Small intestine (tissue), 7 donors: ENCODE measurements around the gene TUBGCP2. TPM values are rescaled to one million over a fixed set of nuclear protein-coding genes. Genes with fewer than 3 reads are reported as not detected.

Experiments
- DNase-seq, 2 donors: peaks; one replicate each; pipeline versions ENCODE4 v3.0.0 to v3.0.0-alpha.2; 2013
- FAIRE-seq: peaks from 2 replicates; lab custom pipeline; 2012; peaks lifted over from hg19 to GRCh38; lab: Jason Lieb, UNC
- H3K27ac ChIP-seq, 3 donors: one replicate each; pipeline ENCODE4 v1.5.1; 2013; ENCODE audit warnings: low read length in 2 of 3, mild to moderate bottlenecking in 2 of 3, control low read depth in 1 of 3, inconsistent platforms in 1 of 3, low read depth in 1 of 3, moderate library complexity in 1 of 3
- H3K27me3 ChIP-seq, 3 donors: one replicate each; pipeline ENCODE4 v1.6.1; 2013; ENCODE audit warnings: low read length in 3 of 3, inconsistent platforms in 1 of 3; ENCODE audit not compliant: control insufficient read depth in 3 of 3, insufficient read depth in 3 of 3
- H3K36me3 ChIP-seq, 3 donors: one replicate each; pipeline ENCODE4 v1.6.1; 2013; ENCODE audit warnings: low read length in 3 of 3, inconsistent platforms in 1 of 3, low read depth in 1 of 3, mild to moderate bottlenecking in 1 of 3, moderate library complexity in 1 of 3; ENCODE audit not compliant: control insufficient read depth in 3 of 3, insufficient read depth in 2 of 3
- H3K4me1 ChIP-seq, 3 donors: one replicate each; pipeline ENCODE4 v1.6.1; 2013; ENCODE audit warnings: low read length in 2 of 3, inconsistent platforms in 1 of 3, low read depth in 1 of 3, mild to moderate bottlenecking in 1 of 3, moderate library complexity in 1 of 3; ENCODE audit not compliant: control insufficient read depth in 3 of 3, insufficient read depth in 2 of 3
- H3K4me3 ChIP-seq, 3 donors: one replicate each; pipeline ENCODE4 v1.5.1; 2013; ENCODE audit warnings: low read length in 3 of 3, control low read depth in 1 of 3, inconsistent platforms in 1 of 3, low read depth in 1 of 3, mild to moderate bottlenecking in 1 of 3, moderate library complexity in 1 of 3
- H3K9me3 ChIP-seq, 2 donors: one replicate each; pipeline ENCODE4 v1.6.1; 2013; ENCODE audit warnings: low read depth in 1 of 2, low read length in 1 of 2; ENCODE audit not compliant: control insufficient read depth in 2 of 2, insufficient read depth in 1 of 2
- WGBS, 3 donors: extraction: QIAGEN DNeasy Blood & Tissue Kit; methylation state at CpG; one replicate each; pipeline ENCODE4 v1.1.7; 2013; 5-methylcytosine and 5-hydroxymethylcytosine counted together
- polyA plus RNA-seq, 4 donors: library from polyadenylated mRNA; stranded (reverse) in 3 of 4; unstranded in 1 of 4; fragments of 200-250 nt in 3 of 4; fragments of 120-200 nt in 1 of 4; gene quantifications; one replicate each; pipeline versions ENCODE4 v1.2.1 to v1.2.3, GENCODE V29; 2013
- donor health status: healthy with polysubstance abuse.
- donor health status: control.
- donor health status: control.
- donor health status: Bipolar disorder and iron deficiency.
- donor health status: healthy.

Gene TUBGCP2
- polyA plus RNA-seq, 4 donors: 43.1 to 173 (median 88.4) TPM

DNA sequence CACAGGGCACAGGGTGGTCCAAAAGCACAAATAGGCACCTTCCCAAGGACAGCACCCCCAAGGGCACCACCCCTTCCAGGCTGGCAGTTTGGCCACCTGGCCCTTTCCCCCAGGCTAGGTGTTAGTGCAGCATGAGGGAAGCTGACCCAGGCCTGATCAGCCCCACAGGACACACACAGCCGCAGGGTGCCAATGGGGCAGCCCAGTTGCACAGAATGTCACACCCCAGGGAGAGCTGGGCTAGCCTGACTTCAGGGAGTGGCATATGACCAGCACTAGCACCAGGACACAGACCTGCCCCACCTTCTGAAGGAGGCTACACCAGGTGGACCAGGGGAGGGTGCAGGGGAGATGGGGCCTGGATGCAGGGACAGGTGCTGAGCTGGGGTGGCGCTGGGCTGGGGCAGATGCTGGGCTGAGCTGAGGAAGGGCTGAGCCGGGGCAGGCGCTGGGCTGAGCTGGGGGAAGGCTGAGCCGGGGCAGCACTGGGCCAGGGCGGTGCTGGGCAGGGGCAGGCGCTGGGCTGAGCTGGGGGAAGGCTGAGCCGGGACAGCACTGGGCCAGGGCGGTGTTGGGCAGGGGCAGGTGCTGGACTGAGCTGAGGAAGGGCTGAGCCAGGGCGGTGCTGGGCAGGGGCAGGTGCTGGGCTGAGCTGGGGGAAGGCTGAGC, 28.1 kb downstream of the TUBGCP2 start:
- no peak for DNase-seq
- Histone ChIP-seq H3K9me3 (no peaks in the 10 kb centered on the region), H3K36me3 (peaks cover 24 to 71% (median 35%) of the 10 kb centered on the region in 3 donors), H3K27ac (no peak overlapping the region), H3K4me1 (peaks cover 0 to 23% (median 2%) of the 10 kb centered on the region in 3 donors), H3K4me3 (no peak overlapping the region), H3K27me3 (peaks cover 0 to 9% (median 2%) of the 10 kb centered on the region in 3 donors)
- WGBS, 3 donors: 92 to 96% (median 95%) methylated on average over 10 of the region's 10 CpGs
- FAIRE-seq: no peak

- DNase-seq (no peak), FAIRE-seq (no peak)
- Histone ChIP-seq H3K4me1 (peaks cover 0 to 33% (median 2%) of the 10 kb centered on the region in 3 donors), H3K36me3 (peaks cover 15 to 62% (median 30%) of the 10 kb centered on the region in 3 donors), H3K27ac (peak overlapping the region in 2 of 3 donors; percentile 63 to 84), H3K4me3 (no peak overlapping the region), H3K27me3 (peaks cover 0 to 17% (median 3%) of the 10 kb centered on the region in 3 donors), H3K9me3 (no peaks in the 10 kb centered on the region)
- 79 to 88% (median 82%) methylated on average over 24 of the region's 24 CpGs for WGBS, 3 donors
Observed at GRCh38 chr10:133279326-133280226, 29.1 kb downstream of the TUBGCP2 start.

GRCh38 chr10:133278577-133279265, 30.0 kb downstream of the TUBGCP2 start:
- 55 to 61% (median 55%) methylated on average over 19 of the region's 19 CpGs for WGBS, 3 donors
- Histone ChIP-seq H3K27ac (peak overlapping the region; percentile 63 to 84 (median 72)), H3K4me3 (peak overlapping the region in 1 of 3 donors; percentile 8), H3K9me3 (no peaks in the 10 kb centered on the region), H3K36me3 (peaks cover 15 to 53% (median 23%) of the 10 kb centered on the region in 3 donors), H3K4me1 (peaks cover 0 to 34% (median 2%) of the 10 kb centered on the region in 3 donors), H3K27me3 (peaks cover 0 to 17% (median 4%) of the 10 kb centered on the region in 3 donors)
- peak; percentile 53 to 68 for DNase-seq
- FAIRE-seq: no peak

DNA sequence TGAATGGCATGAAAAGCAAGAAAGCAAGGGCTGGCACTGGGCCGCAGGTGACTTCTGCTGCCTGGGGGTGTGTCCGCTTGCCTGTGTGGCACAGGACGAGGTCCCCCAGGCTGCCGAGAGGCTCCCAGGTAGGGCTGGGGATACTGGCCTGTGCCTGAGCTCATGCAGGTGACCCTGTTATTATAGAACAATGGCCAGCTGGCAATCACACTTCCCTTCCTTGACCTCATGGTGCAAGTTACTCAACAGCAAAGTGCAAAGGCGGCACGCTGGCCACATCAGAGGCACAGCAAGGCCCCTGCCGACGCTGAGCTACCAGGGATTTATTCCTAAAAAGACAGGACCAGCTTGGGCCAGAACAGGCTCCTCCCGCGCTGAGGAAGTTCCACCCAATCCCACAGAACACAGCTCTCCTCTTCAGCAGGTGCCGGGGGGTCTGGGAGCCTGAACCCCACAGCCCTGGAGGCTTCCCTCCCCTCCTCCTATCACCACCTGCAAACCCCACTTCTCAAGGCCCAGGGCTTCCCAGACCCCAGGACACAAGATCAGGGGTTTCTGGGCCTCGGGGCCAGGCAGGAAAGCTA, 30.6 kb downstream of the TUBGCP2 start:
- Histone ChIP-seq H3K27ac (peak overlapping the region; percentile 2 to 72 (median 53)), H3K4me1 (peaks cover 0 to 34% (median 2%) of the 10 kb centered on the region in 3 donors), H3K9me3 (no peaks in the 10 kb centered on the region), H3K4me3 (no peak overlapping the region), H3K36me3 (peaks cover 15 to 47% (median 18%) of the 10 kb centered on the region in 3 donors), H3K27me3 (peaks cover 0 to 17% (median 4%) of the 10 kb centered on the region in 3 donors)
- DNase-seq: peak in 1 of 2 donors; percentile 22
- WGBS, 3 donors: 61 to 69% (median 62%) methylated on average over 12 of the region's 12 CpGs
- no peak for FAIRE-seq

DNA sequence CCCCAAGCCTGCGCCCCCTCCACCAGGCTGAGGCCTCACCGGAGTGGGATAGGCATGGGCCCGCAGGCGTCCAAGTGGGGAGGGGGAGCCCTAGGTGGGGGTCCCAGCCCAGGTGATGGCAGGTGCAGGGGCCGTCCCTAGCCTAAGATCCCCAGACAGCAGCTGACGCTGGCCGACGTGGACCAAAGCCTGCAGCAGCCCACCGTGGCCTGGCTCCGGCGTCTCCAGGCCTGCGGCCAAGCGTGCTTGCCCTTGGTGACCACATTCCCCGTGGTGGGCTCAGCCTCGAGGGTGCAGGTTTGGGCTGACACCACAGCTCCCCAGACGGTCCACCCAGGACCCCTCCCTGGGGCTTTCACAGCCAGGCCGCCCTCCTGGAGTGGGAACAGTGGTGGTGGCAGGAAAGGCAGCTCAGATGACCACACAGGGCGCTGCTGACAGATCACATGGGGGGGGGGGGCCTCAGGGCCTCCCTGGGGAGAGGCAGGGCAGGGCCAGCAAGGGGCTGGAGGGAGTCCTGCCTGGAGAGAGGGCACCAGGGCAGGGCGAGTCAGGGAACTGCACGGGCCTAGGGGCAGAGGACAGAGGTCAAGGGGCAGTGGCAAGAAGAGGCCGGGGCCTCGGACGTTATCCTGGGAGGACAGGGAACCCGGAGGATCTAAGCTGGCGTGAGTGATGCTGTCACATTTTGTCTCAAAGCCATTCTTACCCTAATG, 31.2 kb downstream of the TUBGCP2 start:
- H3K4me1 ChIP-seq: peaks cover 0 to 34% (median 2%) of the 10 kb centered on the region in 3 donors
- FAIRE-seq (no peak), DNase-seq (no peak)
- peaks cover 0 to 17% (median 4%) of the 10 kb centered on the region in 3 donors for H3K27me3 ChIP-seq
- 65 to 69% (median 69%) methylated on average over 21 to 25 of the region's 25 CpGs for WGBS, 3 donors
- no peak overlapping the region for H3K4me3 ChIP-seq
- peak overlapping the region; percentile 2 to 72 (median 53) for H3K27ac ChIP-seq
- peaks cover 10 to 40% (median 11%) of the 10 kb centered on the region in 3 donors for H3K36me3 ChIP-seq
- no peaks in the 10 kb centered on the region for H3K9me3 ChIP-seq

DNA sequence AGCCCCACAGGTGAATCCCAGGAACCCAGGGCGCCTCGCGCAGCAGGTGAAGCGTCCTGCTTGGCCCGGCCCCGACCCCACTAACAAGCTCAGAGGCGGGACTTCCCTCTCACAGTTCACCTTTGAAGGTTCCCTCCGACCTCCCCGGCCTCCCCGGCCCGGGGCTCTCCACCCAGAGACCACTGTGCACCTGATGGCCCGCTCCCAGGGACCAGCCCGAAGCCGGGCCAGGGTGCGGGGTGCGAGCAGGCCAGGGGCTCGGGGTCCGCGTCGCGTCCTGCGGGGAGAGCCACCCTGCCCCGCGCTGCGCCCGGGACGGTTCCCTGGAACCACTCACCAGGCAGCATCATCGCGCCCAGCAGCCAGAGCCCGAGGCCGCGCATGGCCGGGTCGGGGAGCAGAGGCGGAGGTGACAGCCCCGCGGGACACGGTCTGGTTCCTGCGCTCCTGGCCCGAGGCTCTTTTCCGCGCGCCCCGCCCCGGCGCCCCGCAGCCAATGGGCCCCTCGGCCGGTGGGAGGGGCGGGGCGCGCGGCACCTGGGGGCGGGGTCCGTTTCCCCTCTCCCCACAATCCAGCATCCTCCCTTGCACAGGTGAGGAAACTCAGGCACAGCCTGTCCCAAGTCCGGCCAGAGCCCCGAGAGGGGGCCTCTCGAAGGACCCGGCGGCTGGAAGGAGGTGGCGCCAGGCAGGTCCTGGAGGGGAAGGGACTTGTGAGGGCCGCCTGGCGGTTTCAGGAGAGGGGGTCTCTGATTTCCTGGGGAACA, 32.1 kb downstream of the TUBGCP2 start, which contains the start of gene ADAM8:
Gene ADAM8 (minus strand): TSS at position 434 of the 767 bp plus-strand sequence. CDS start 51 bp downstream, at position 383.
- Histone ChIP-seq H3K27ac (peak within 1 kb of the TSS; percentile 50 to 72 (median 53)), H3K9me3 (no peaks in the 10 kb centered on the region), H3K36me3 (peaks cover 2 to 34% (median 9%) of the 10 kb centered on the region in 3 donors), H3K4me3 (peak within 1 kb of the TSS in 1 of 3 donors; percentile 59), H3K4me1 (peaks cover 0 to 34% (median 2%) of the 10 kb centered on the region in 3 donors), H3K27me3 (peaks cover 0 to 17% (median 4%) of the 10 kb centered on the region in 3 donors)
- peak; percentile 22 to 57 for DNase-seq
- 5 to 7% (median 6%) methylated on average over 45 to 63 of the region's 63 CpGs for WGBS, 3 donors
- FAIRE-seq: no peak

GRCh38 chr10:133276100-133276434, 32.6 kb downstream of the TUBGCP2 start:
- peaks cover 0 to 34% (median 2%) of the 10 kb centered on the region in 3 donors for H3K4me1 ChIP-seq
- DNase-seq: no peak
- no peaks in the 10 kb centered on the region for H3K9me3 ChIP-seq
- peak overlapping the region in 1 of 3 donors; percentile 59 for H3K4me3 ChIP-seq
- WGBS, 3 donors: 8 to 13% (median 13%) methylated on average over 6 of the region's 6 CpGs
- H3K27me3 ChIP-seq: peaks cover 0 to 17% (median 4%) of the 10 kb centered on the region in 3 donors
- FAIRE-seq: no peak
- peaks cover 0 to 32% (median 7%) of the 10 kb centered on the region in 3 donors for H3K36me3 ChIP-seq
- H3K27ac ChIP-seq: peak overlapping the region in 2 of 3 donors; percentile 49 to 50
